Forelimb muscle (tissue), 1 donor: ENCODE data around the gene GALNT10. TPM values are rescaled to one million over a fixed set of nuclear protein-coding genes. Genes with fewer than 3 reads are reported as not detected.

Source experiments
- polyA plus RNA-seq: library from polyadenylated mRNA; unstranded; fragments of 120-200 nt; gene quantifications from one replicate; pipeline ENCODE4 v1.2.1, GENCODE V29; 2013; ENCODE audit not compliant: insufficient read length

Gene GALNT10
- polyA plus RNA-seq, 1 donor = 16.7 TPM

Other genes starting within 250 kb of the GALNT10 start
- gene FAM114A2, start 151.8 kb upstream of the GALNT10 start, polyA plus RNA-seq = 16.7 TPM
- 25.2 TPM for gene MFAP3, start 151.8 kb upstream of the GALNT10 start, polyA plus RNA-seq